Stimulated activated CD4-positive, alpha-beta T cell treated with anti-CD3 and anti-CD28 coated beads, Interleukin-1b, Interleukin-23, amount 100 ng/mL, for 1 hour (primary cell): ENCODE measurements around the gene MOCOS.

Experiments used
- DNase-seq, 2 donors: peaks; one replicate each; pipeline ENCODE4 v3.0.0-alpha.2; 2020; ENCODE audit warnings: low read depth in 2 of 2

MOCOS gene

DNA sequence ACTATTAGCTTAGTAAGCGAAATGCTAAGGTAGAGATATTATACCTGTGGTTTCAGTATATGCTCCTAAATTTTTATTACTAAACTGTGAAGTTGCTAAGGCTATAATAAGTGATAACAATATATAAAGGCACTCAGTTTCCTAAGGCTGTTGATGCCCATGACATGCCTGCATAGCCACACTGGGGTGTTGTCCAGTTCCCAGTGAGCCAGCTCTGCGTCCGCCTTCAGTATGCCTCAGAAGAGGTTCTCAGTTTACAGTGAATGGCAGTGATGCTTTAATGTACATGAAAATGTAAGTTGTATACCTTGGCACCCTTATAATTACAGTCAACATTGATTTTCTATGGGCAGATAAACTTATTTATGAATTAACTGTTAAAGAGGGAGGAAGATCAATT is 117.4 kb downstream of the MOCOS start:
- no peak for DNase-seq

DNA sequence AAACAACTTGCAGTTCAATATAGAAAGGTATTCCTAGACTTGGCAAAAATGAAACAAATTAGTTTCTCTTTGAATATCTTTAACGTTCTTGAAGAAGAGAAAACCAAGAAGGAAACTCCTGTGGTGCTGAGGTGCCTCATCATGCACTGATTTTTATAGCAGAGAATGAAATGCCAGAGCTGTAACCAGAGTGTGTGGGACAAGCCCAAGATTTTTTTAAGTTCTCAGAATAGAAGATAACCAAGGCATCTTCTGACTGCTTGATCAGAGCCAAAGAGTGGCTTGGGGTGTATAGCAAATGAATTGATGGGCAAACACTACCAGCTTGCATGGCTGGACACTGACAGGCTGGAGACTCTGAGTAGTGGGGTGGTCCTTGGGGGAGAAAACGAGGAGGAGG is 118.1 kb downstream of the MOCOS start:
- DNase-seq, result no peak

- DNase-seq, result no peak
These were observed 120.2 kb downstream of the MOCOS start for GRCh38 chr18:36307513-36307912.

DNA sequence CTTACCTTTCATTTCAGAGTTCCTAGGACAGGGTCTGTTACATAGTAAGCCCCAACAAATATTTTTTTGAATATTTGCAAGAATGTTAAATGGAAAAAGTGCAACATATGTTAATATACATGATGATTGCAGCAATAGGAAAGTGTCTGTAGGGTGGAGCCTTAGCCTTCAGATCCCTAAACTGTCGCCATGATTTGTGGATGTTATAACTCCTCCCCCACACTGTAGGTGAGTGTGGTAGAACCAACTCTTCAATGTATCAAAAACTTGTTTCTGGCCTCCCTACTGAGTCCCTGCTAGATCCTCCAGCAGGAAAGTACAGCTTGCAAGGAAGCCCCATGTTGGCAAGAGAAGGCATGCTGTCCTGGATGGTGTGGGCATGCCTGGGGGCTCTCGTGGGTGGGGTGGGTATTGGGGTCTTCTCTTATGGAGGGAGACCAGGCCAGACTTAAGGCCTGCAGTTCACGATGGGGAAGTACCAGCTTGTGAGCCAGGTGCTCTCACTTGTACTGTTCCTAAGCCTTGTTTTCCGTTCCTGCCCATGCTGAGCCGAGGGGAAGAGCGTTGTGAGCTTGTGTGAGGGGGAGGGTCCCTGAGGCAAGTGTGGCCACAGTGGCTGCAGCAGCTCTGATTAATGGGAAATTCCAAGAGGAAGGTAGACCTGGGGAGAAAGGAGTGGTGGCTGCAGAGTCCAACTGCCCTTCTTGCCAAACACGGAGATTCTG is 121.6 kb downstream of the MOCOS start:
- no peak for DNase-seq

- no peak for DNase-seq
These were observed 122.4 kb downstream of the MOCOS start for GRCh38 chr18:36309436-36310391.

DNA sequence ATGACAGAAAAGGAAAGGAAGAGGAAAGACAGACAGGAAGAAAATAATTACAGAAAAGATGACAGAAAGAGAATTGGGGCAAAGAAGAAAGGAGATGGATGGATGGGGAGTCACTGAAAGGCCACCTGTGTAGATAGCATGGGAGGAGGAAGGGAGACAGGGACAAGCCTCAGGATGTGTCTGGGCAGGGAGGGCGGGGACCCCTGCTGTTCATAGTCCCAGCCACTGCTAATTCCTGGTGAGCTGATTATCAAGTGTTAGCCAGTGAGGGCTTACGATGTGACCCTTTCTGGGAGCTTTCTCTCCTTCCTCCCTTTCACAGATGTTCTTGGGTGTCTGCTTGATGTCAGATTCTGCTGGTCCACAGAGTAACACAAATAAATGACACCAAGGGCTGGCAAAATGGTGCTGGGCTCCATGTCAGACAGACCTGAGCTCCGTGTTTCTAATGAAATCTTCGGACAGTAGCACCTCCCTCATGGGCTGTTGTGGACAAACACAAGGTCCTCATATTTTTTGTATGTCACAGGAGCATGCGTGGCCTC is 123.8 kb downstream of the MOCOS start:
- DNase-seq, result no peak

DNA sequence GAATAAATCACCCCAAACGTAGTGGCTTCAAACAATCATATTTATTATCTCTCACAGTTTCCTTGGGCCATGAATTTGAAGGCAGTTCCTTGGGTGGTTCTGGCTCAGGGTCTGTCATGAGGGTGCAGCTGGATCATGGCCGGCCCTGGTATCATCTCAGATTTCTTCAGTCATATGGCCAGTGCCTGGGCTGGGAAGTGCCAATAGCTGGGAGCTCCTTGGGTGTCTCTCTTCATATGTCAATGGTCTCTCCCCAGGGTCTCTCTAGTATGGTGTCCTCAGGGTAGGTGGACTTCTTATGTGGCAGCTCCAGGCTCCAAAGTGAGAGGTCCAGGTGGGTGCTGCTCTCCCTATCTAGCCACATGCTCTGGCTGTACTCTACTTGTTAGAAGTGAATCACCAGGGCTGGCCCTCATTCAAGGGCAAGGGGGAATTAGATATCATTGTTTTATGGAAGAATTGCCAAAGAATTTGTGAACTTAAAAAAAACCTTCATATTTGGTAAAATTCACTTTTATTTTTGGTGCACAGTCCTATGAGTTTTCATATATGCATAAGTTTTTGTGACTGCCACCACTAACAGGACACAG is 125.6 kb downstream of the MOCOS start:
- no peak for DNase-seq

- no peak for DNase-seq
These were observed 126.8 kb downstream of the MOCOS start for GRCh38 chr18:36314098-36314497.

DNA sequence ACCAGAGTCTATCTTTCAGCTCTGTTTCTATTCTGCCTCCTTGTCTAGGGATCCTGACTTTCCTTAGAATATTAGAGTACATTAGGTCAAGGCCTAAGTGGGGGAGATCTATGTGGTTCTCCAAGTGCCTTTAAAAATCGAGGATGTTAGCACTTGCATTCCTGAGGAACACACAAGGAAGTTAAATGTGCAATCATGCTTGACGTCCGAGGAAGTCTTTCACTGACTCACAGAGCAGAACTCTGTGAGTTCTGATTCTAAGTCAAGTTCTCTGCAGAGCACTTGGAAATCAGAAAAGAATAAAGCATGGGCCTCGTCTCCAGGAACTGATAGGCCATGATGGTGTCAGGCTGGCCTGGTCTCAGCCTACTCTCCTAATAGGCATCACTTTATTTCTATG is 127.5 kb downstream of the MOCOS start:
- DNase-seq, result no peak

DNA sequence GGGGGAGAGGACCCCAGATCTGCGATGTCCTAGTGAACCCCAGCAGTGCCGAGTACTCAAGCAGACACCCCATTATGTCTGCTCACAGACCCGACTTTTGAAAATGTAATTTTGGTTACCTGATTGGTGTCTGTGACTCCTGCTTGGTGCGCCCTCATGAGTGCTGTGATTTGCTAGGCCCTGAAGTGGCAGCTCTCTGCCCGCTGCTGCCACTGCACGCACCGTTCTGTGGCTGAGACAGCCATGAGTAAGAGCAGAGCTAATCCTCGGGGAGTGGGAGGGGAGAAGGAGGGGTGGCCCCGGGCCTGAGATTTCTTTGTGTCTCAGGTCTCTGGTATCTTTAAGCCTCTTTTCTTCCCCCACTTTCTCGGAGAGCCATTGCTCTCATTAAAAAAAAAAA is 128.4 kb downstream of the MOCOS start:
- no peak for DNase-seq

DNA sequence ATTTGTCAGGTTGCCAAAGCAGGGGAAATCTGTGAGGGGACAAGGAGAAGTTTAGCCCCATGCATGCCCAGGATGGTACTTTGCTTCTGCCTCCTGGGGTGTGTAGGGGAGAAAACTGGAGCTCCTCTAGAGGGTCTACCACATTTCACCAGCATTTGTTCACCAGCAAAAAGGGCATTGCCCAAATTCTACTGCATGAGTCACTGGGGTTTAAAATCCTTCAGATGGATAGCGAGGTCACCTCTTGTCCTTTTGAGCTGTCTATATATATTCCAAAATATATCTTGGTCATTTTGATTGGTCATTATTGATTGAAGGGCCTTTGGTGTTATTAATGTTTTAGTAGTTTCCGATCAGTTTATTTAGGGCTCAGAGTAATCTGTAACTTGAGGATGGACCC is 128.9 kb downstream of the MOCOS start:
- DNase-seq, result no peak
